ENCODE measurements around the gene CEP57L1. TPM values are rescaled to one million over a fixed set of nuclear protein-coding genes. Genes with fewer than 3 reads are reported as not detected.

CEP57L1 gene
- 18.1 and 20.6 TPM in 2 replicates for total RNA-seq (2014; rRNA removed; shearing (Covaris generic))
- 25.6 and 26.1 TPM in 2 replicates for polyA plus RNA-seq (2016; fragmentation: Nextera tagmentation; extraction: Ambion mirVana)

GRCh38 chr6:109095036-109095834 is at the start of gene CEP57L1:
CEP57L1 (plus strand) TSS chr6:109095507; CDS start chr6:109145222, 49,715 bp downstream.
- peak within 1 kb of the TSS; percentile 92 for H3K9ac ChIP-seq
- peaks cover 20% of the 10 kb centered on the region for H3K4me1 ChIP-seq (ENCODE audit: insufficient read depth)
- H3K9me2 ChIP-seq (ENCODE audit: insufficient read depth), result no peaks in the 10 kb centered on the region
- peak; percentile 99 for DNase-seq
- H2AFZ ChIP-seq, result peak within 1 kb of the TSS; percentile 83
- H4K20me1 ChIP-seq (ENCODE audit: insufficient read depth), result no peaks in the 10 kb centered on the region; the same call in 1 of the 2 replicates
- H3K27me3 ChIP-seq (replicated peaks; ENCODE audit: insufficient read depth), result no peaks in the 10 kb centered on the region
- WGBS, 2 experiments (ENCODE audit: low coverage in 1 of 2, low lambda C conversion rate in 2 of 2, missing lambda C conversion rate in 2 of 2), result 1% methylated on average over 49 of the region's 49 CpGs
- H3K9me3 ChIP-seq (ENCODE audit: low read depth), result no peaks in the 10 kb centered on the region
- no peak for TF ChIP-seq EZH2 (IDR thresholded peaks at IDR 0.05; ENCODE audit: insufficient read depth, poor library complexity, severe bottlenecking)
- in situ Hi-C loops (cut with MboI), result no loop called here
- H3K27ac ChIP-seq, result peak within 1 kb of the TSS; percentile 98
- H3F3A ChIP-seq (ENCODE audit: insufficient read depth), result peaks cover 16% of the 10 kb centered on the region; the same call in 1 of the 2 replicates
- H3K79me2 ChIP-seq (ENCODE audit: insufficient read depth), result peaks cover 78% of the 10 kb centered on the region
- H3K4me3 ChIP-seq, result peak within 1 kb of the TSS; percentile 91
- no peaks in the 10 kb centered on the region for H3K36me3 ChIP-seq (ENCODE audit: low read depth)
- H3K4me2 ChIP-seq (ENCODE audit: unreplicated experiment), result peak within 1 kb of the TSS; percentile 95

- H3K4me3 ChIP-seq, result no peak overlapping the region
- H3K27me3 ChIP-seq (replicated peaks; ENCODE audit: insufficient read depth), result no peaks in the 10 kb centered on the region
- WGBS, 2 experiments (ENCODE audit: low coverage in 1 of 2, low lambda C conversion rate in 2 of 2, missing lambda C conversion rate in 2 of 2), result 42 to 45% methylated on average over 1 of the region's 1 CpG
- H3F3A ChIP-seq (ENCODE audit: insufficient read depth), result no peaks in the 10 kb centered on the region
- no peaks in the 10 kb centered on the region for H3K9me3 ChIP-seq (ENCODE audit: low read depth)
- no peak overlapping the region for H3K27ac ChIP-seq
- DNase-seq, result no peak
- H3K9me2 ChIP-seq (ENCODE audit: insufficient read depth), result no peaks in the 10 kb centered on the region
- in situ Hi-C loops (cut with MboI), result no loop called here
- no peaks in the 10 kb centered on the region for H3K79me2 ChIP-seq (ENCODE audit: insufficient read depth)
- H3K4me2 ChIP-seq (ENCODE audit: unreplicated experiment), result no peak overlapping the region
- no peaks in the 10 kb centered on the region for H4K20me1 ChIP-seq (ENCODE audit: insufficient read depth)
- no peak overlapping the region for H3K9ac ChIP-seq
- H2AFZ ChIP-seq, result no peak overlapping the region
- peaks cover 6% of the 10 kb centered on the region; the same call in 1 of the 2 replicates for H3K4me1 ChIP-seq (ENCODE audit: insufficient read depth)
- H3K36me3 ChIP-seq (ENCODE audit: low read depth), result no peaks in the 10 kb centered on the region
- TF ChIP-seq EZH2phosphoT487 (IDR thresholded peaks at IDR 0.05; ENCODE audit: insufficient read depth, low read depth), result no peak
- no peak for TF ChIP-seq EZH2 (IDR thresholded peaks at IDR 0.05; ENCODE audit: insufficient read depth, poor library complexity, severe bottlenecking)
Measured at GRCh38 chr6:109048176-109048575, 47.1 kb upstream of the CEP57L1 start.

GRCh38 chr6:109048670-109049415 is 46.5 kb upstream of the CEP57L1 start:
- H3K27me3 ChIP-seq (replicated peaks; ENCODE audit: insufficient read depth), result no peaks in the 10 kb centered on the region
- no peak overlapping the region for H2AFZ ChIP-seq
- H3K27ac ChIP-seq, result no peak overlapping the region
- H4K20me1 ChIP-seq (ENCODE audit: insufficient read depth), result no peaks in the 10 kb centered on the region
- no peak overlapping the region for H3K4me3 ChIP-seq
- H3K4me2 ChIP-seq (ENCODE audit: unreplicated experiment), result no peak overlapping the region
- H3K36me3 ChIP-seq (ENCODE audit: low read depth), result no peaks in the 10 kb centered on the region
- peaks cover 6% of the 10 kb centered on the region; the same call in 1 of the 2 replicates for H3K4me1 ChIP-seq (ENCODE audit: insufficient read depth)
- DNase-seq, result no peak
- no peaks in the 10 kb centered on the region for H3K9me2 ChIP-seq (ENCODE audit: insufficient read depth)
- H3K79me2 ChIP-seq (ENCODE audit: insufficient read depth), result no peaks in the 10 kb centered on the region
- H3F3A ChIP-seq (ENCODE audit: insufficient read depth), result no peaks in the 10 kb centered on the region
- TF ChIP-seq EZH2 (IDR thresholded peaks at IDR 0.05; ENCODE audit: insufficient read depth, poor library complexity, severe bottlenecking), result no peak
- TF ChIP-seq EZH2phosphoT487 (IDR thresholded peaks at IDR 0.05; ENCODE audit: insufficient read depth, low read depth), result no peak
- 94 to 97% methylated on average over 3 of the region's 3 CpGs for WGBS, 2 experiments (ENCODE audit: low coverage in 1 of 2, low lambda C conversion rate in 2 of 2, missing lambda C conversion rate in 2 of 2)
- in situ Hi-C loops (cut with MboI), result no loop called here
- no peak overlapping the region for H3K9ac ChIP-seq
- H3K9me3 ChIP-seq (ENCODE audit: low read depth), result no peaks in the 10 kb centered on the region

- TF ChIP-seq EZH2 (IDR thresholded peaks at IDR 0.05; ENCODE audit: insufficient read depth, poor library complexity, severe bottlenecking), result no peak
- no peak for TF ChIP-seq EZH2phosphoT487 (IDR thresholded peaks at IDR 0.05; ENCODE audit: insufficient read depth, low read depth)
- WGBS, 2 experiments (ENCODE audit: low coverage in 1 of 2, low lambda C conversion rate in 2 of 2, missing lambda C conversion rate in 2 of 2), result 98 to 100% methylated on average over 2 of the region's 2 CpGs
- H3K4me3 ChIP-seq, result no peak overlapping the region
Measured at GRCh38 chr6:109050012-109050411, 45.3 kb upstream of the CEP57L1 start.

More at GRCh38 chr6:109050012-109050411, 45.3 kb upstream of the CEP57L1 start:
- Histone ChIP-seq H3K4me1 (ENCODE audit: insufficient read depth) (peaks cover 6% of the 10 kb centered on the region; the same call in 1 of the 2 replicates), H3K9me2 (ENCODE audit: insufficient read depth) (no peaks in the 10 kb centered on the region), H3K27ac (no peak overlapping the region), H3K27me3 (replicated peaks; ENCODE audit: insufficient read depth) (no peaks in the 10 kb centered on the region), H3K79me2 (ENCODE audit: insufficient read depth) (no peaks in the 10 kb centered on the region), H3K4me2 (ENCODE audit: unreplicated experiment) (no peak overlapping the region), H4K20me1 (ENCODE audit: insufficient read depth) (no peaks in the 10 kb centered on the region), H3K36me3 (ENCODE audit: low read depth) (no peaks in the 10 kb centered on the region), H3K9me3 (ENCODE audit: low read depth) (no peaks in the 10 kb centered on the region), H3F3A (ENCODE audit: insufficient read depth) (no peaks in the 10 kb centered on the region), H2AFZ (no peak overlapping the region), H3K9ac (no peak overlapping the region)
- in situ Hi-C loops (cut with MboI), result loop anchor here (25.0 kb wide), 1 partner anchor 938 kb away; no protein-coding TSS in a partner anchor
- no peak for DNase-seq
